Endothelial cell of umbilical vein (primary cell): ENCODE results near the gene TTC33. TPM values are rescaled to one million over a fixed set of nuclear protein-coding genes. Genes with fewer than 3 reads are reported as not detected.

ENCODE experiments used
- BruUV-seq: library from RNA; stranded (reverse); fragments of 400-500 nt; replicated peaks from 2 replicates; lab custom pipeline; 2021; lab: Mats Ljungman, UMichigan
- CTCF ChIA-PET: fragments of 300-600, 350-600 bp; sonication (Branson Sonifier 250); formaldehyde crosslinking; loops from one replicate; lab custom pipeline; 2021; ENCODE audit warnings: antibody characterized with exemption, inconsistent platforms; lab: Charles Lee
- POLR2A ChIA-PET: fragments of 300-600, 350-600 bp; sonication (Branson Sonifier 250); formaldehyde crosslinking; loops from one replicate; lab custom pipeline; 2021; ENCODE audit warnings: antibody characterized with exemption, inconsistent platforms; lab: Charles Lee
- DNase-seq: peaks from one replicate; pipeline ENCODE4 v3.0.0-alpha.2; 2011; ENCODE audit warnings: low read depth, low spot score
- FAIRE-seq: peaks from 2 replicates; lab custom pipeline; 2011; peaks lifted over from hg19 to GRCh38; lab: Jason Lieb, UNC
- H2AFZ ChIP-seq: 2 replicates; pipeline ENCODE4 v1.6.0; 2012; ENCODE audit warnings: low read depth, low read length, control low read depth, inconsistent platforms
- H3K27ac ChIP-seq: 2 replicates; pipeline ENCODE4 v1.5.1; 2011; ENCODE audit warnings: low read depth, mild to moderate bottlenecking, control low read depth, low read length, moderate library complexity; ENCODE audit not compliant: insufficient read depth
- H3K27me3 ChIP-seq, 2 experiments: 2 replicates each; pipeline versions ENCODE4 v1.6.0 to v1.6.1; 2011; ENCODE audit warnings: low read length in 2 of 2, mixed read lengths in 1 of 2; ENCODE audit not compliant: control insufficient read depth in 2 of 2, insufficient read depth in 2 of 2
- H3K36me3 ChIP-seq, 2 experiments: 2 replicates in 1 of 2; 3 replicates in 1 of 2; pipeline ENCODE4 v1.5.1; 2011; ENCODE audit warnings: low read length in 2 of 2, mild to moderate bottlenecking in 1 of 2, moderate library complexity in 1 of 2; ENCODE audit not compliant: control insufficient read depth in 2 of 2, insufficient read depth in 2 of 2; ENCODE audit errors: extremely low read depth in 1 of 2
- H3K4me1 ChIP-seq: 3 replicates; pipeline ENCODE4 v1.5.1; 2011; ENCODE audit warnings: mild to moderate bottlenecking, low read length; ENCODE audit not compliant: control insufficient read depth, insufficient read depth; ENCODE audit errors: extremely low read depth
- H3K4me2 ChIP-seq: 2 replicates; pipeline ENCODE4 v1.6.1; 2011; ENCODE audit warnings: low read length, control low read depth, mixed read lengths; ENCODE audit not compliant: insufficient read depth
- H3K4me3 ChIP-seq, 3 experiments: fragments of 200-600 bp in 1 of 3; sonication (generic), shearing (Covaris generic) in 1 of 3; replicated peaks in 1 of 3; 2 replicates each; pipeline ENCODE4 v1.5.1; 2011 to 2016; ENCODE audit warnings: control low read depth in 3 of 3, low read length in 3 of 3, mild to moderate bottlenecking in 2 of 3, inconsistent platforms in 1 of 3, low read depth in 1 of 3, moderate library complexity in 1 of 3; ENCODE audit not compliant: insufficient read depth in 1 of 3
- H3K79me2 ChIP-seq: 2 replicates; pipeline ENCODE4 v1.6.0; 2012; ENCODE audit warnings: low read length, inconsistent platforms; ENCODE audit not compliant: control insufficient read depth, insufficient read depth
- H3K9ac ChIP-seq: replicated peaks from 2 replicates; pipeline ENCODE3; 2011; ENCODE audit warnings: low read length, control low read depth; ENCODE audit not compliant: insufficient read depth; ENCODE audit errors: extremely low read depth
- H3K9me1 ChIP-seq: replicated peaks from 3 replicates; pipeline ENCODE4 v1.6.0; 2011; ENCODE audit warnings: mild to moderate bottlenecking, low read length; ENCODE audit not compliant: control insufficient read depth, insufficient read depth; ENCODE audit errors: extremely low read depth
- H3K9me3 ChIP-seq: replicated peaks from 2 replicates; pipeline ENCODE4 v1.5.1; 2012; ENCODE audit warnings: low read length, inconsistent platforms; ENCODE audit not compliant: control insufficient read depth, insufficient read depth
- H4K20me1 ChIP-seq: replicated peaks from 2 replicates; pipeline ENCODE3; 2011; ENCODE audit warnings: mild to moderate bottlenecking, low read length; ENCODE audit not compliant: control insufficient read depth, insufficient read depth; ENCODE audit errors: extremely low read depth
- EZH2 ChIP-seq: IDR thresholded peaks from 2 replicates; pipeline ENCODE4 v1.6.1; 2012; ENCODE audit warnings: borderline replicate concordance, low read depth, mild to moderate bottlenecking, moderate library complexity, low read length, inconsistent platforms; ENCODE audit not compliant: severe bottlenecking
- FOS ChIP-seq: IDR thresholded peaks from 2 replicates; pipeline ENCODE4 v1.6.1; 2011; ENCODE audit warnings: mild to moderate bottlenecking, low read length, moderate library complexity, borderline replicate concordance; ENCODE audit not compliant: insufficient read depth
- GATA2 ChIP-seq: IDR thresholded peaks from 2 replicates; pipeline ENCODE4 v1.7.0; 2011; ENCODE audit warnings: low read depth, mild to moderate bottlenecking, moderate library complexity, mixed read lengths, low read length; ENCODE audit not compliant: insufficient read length, insufficient read depth
- JUN ChIP-seq: IDR thresholded peaks from 2 replicates; pipeline ENCODE4 v1.6.1; 2011; ENCODE audit warnings: borderline replicate concordance, low read depth; ENCODE audit not compliant: insufficient read length, insufficient read depth
- MYC ChIP-seq: IDR thresholded peaks from one replicate; pipeline ENCODE4 v1.6.1; 2011; ENCODE audit warnings: mild to moderate bottlenecking, low read depth, low read length
- POLR2A ChIP-seq: IDR thresholded peaks from 2 replicates; pipeline ENCODE4 v1.6.1; 2012; ENCODE audit warnings: low read depth, mild to moderate bottlenecking, control low read depth, low read length
- POLR2AphosphoS5 ChIP-seq: IDR thresholded peaks from 2 replicates; pipeline ENCODE4 v1.6.1; 2012; ENCODE audit warnings: low read depth, mild to moderate bottlenecking, control low read depth, low read length, moderate library complexity; ENCODE audit not compliant: insufficient read depth
- dilution Hi-C: fragments of 300-500 bp; cut with MboI; formaldehyde crosslinking; loops from one replicate; pipeline ENCODE4 v1.15.0; 2019; ENCODE audit warnings: low sequenced_read_pairs; ENCODE audit not compliant: extremely low pct_ligation_motif_present
- intact Hi-C: fragments of 100-400 bp; cut with micrococcal nuclease; formaldehyde crosslinking; loops from one replicate; pipeline ENCODE4 v1.10.0; 2022
- polyA plus RNA-seq, 4 experiments: library from polyadenylated mRNA; depleted of rRNA in 3 of 4; stranded (reverse) in 3 of 4; unstranded in 1 of 4; fragments of >200 nt; gene quantifications; 2 replicates each; pipeline versions ENCODE4 v1.2.1 to v1.2.3, GENCODE V29; 2011 to 2012; ENCODE audit warnings: missing spikeins in 1 of 4
- total RNA-seq: library from RNA; stranded (reverse); gene quantifications from 2 replicates; pipeline ENCODE4 v1.2.3, GENCODE V29; 2021
- TF ChIP-seq, protein P1 (sequence below), 2 donors: IDR thresholded peaks; 1 replicate in 1 of 2; 2 replicates in 1 of 2; pipeline ENCODE4 v1.5.1; 2011; ENCODE audit warnings: low read length in 2 of 2, mild to moderate bottlenecking in 2 of 2, moderate library complexity in 2 of 2, control low read depth in 1 of 2, inconsistent platforms in 1 of 2, low read depth in 1 of 2; ENCODE audit not compliant: insufficient read depth in 1 of 2; ENCODE audit errors: extremely low read depth in 1 of 2
- TF ChIP-seq, protein P2 (sequence below): IDR thresholded peaks from 2 replicates; pipeline ENCODE4 v1.6.1; 2011; ENCODE audit not compliant: insufficient read depth, insufficient read length

The TTC33 gene
- total and polyA plus RNA-seq, 2 donors (not counting 3 experiments of a cell fraction or from before 2014, with no cell fraction given) = 2.2 to 11.7 TPM

DNA sequence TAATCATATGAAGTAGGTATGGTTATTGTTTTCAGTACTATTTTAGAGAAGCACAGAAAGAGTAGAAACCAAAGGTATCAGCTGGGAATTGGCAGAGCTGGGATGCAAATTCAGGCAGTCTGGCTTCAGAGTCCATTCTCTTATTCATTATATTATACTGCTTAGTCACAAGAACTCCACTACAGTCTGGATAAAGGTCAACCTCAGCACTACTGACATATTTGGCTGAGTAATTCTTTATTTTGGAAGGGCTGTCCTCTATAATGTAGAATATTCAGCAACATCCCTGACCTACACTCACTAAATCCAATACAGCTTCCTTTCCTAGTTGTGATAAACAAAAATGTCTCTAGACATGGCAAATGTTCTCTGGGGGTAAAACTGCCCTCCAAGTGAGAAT, 38.5 kb downstream of the TTC33 start:
- ChIA-PET POLR2A (interaction anchor here (0.7 kb wide), 1 partner anchor 21 kb away, joined by 8 read pairs; no protein-coding TSS in a partner anchor), CTCF (interaction anchor here (2.4 kb wide), 1 partner anchor 18 kb away, joined by 12 read pairs; no protein-coding TSS in a partner anchor)
- Histone ChIP-seq H2AFZ (no peak overlapping the region), H3K79me2 (no peaks in the 10 kb centered on the region), H3K4me3 (no peak overlapping the region), H3K9ac (no peak overlapping the region), H3K9me1 (no peaks in the 10 kb centered on the region), H3K4me2 (no peak overlapping the region), H3K36me3 (peaks cover 0 to 2% of the 10 kb centered on the region in 2 experiments), H3K27me3 (no peaks in the 10 kb centered on the region), H3K9me3 (no peaks in the 10 kb centered on the region), H3K27ac (no peak overlapping the region), H3K4me1 (peaks cover 7% of the 10 kb centered on the region), H4K20me1 (no peaks in the 10 kb centered on the region)
- no peak for TF ChIP-seq FOS
- no peak for TF ChIP-seq JUN
- DNase-seq = peak; percentile 10
- FAIRE-seq = no peak
- intact Hi-C loops = no loop called here
- dilution Hi-C loops = no loop called here
- BruUV-seq = no TSS peak

DNA sequence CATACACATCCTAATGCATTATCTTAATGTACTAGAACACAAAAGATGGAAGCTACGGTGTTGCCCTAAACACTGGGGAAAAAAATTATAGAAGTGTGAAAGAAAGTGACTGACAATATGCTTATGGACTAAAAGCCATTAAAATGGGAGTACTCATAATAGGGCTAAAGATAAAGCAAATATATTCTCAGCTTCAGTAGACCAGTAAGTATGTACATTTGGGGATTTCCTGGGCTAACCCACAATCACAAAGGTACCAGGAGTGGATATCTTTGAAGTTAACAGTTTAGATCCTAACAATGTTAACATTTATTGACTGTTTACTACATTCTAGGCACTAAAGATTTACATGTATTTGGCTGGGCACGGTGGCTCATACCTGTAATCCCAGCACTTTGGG, 39.2 kb downstream of the TTC33 start:
- dilution Hi-C loops (no loop called here), intact Hi-C loops (no loop called here)
- H3K79me2 ChIP-seq = no peaks in the 10 kb centered on the region
- no peak overlapping the region for H3K27ac ChIP-seq
- no peak overlapping the region for H3K9ac ChIP-seq
- no peaks in the 10 kb centered on the region for H3K27me3 ChIP-seq
- ChIA-PET CTCF (interaction anchor here (0.9 to 2.4 kb wide), 3 partner anchors 18 to 1008 kb away, joined by 3 to 12 read pairs (median 4); no protein-coding TSS in a partner anchor), POLR2A (no interaction called here)
- no TSS peak for BruUV-seq
- H3K9me1 ChIP-seq = no peaks in the 10 kb centered on the region
- DNase-seq = no peak
- TF ChIP-seq FOS (no peak), EZH2 (no peak), POLR2AphosphoS5 (no peak), POLR2A (no peak), JUN (no peak), MYC (no peak), GATA2 (no peak)
- TF ChIP-seq, protein P1, sequence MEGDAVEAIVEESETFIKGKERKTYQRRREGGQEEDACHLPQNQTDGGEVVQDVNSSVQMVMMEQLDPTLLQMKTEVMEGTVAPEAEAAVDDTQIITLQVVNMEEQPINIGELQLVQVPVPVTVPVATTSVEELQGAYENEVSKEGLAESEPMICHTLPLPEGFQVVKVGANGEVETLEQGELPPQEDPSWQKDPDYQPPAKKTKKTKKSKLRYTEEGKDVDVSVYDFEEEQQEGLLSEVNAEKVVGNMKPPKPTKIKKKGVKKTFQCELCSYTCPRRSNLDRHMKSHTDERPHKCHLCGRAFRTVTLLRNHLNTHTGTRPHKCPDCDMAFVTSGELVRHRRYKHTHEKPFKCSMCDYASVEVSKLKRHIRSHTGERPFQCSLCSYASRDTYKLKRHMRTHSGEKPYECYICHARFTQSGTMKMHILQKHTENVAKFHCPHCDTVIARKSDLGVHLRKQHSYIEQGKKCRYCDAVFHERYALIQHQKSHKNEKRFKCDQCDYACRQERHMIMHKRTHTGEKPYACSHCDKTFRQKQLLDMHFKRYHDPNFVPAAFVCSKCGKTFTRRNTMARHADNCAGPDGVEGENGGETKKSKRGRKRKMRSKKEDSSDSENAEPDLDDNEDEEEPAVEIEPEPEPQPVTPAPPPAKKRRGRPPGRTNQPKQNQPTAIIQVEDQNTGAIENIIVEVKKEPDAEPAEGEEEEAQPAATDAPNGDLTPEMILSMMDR (IDR thresholded peaks at IDR 0.05; ENCODE audit: extremely low read depth in 1 of 2, insufficient read depth in 1 of 2, low read depth in 1 of 2, low read length in 2 of 2) = no peak
- TF ChIP-seq, protein P2, sequence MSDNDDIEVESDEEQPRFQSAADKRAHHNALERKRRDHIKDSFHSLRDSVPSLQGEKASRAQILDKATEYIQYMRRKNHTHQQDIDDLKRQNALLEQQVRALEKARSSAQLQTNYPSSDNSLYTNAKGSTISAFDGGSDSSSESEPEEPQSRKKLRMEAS = no peak
- H4K20me1 ChIP-seq = no peaks in the 10 kb centered on the region
- H3K4me3 ChIP-seq = no peak overlapping the region
- H3K36me3 ChIP-seq = peaks cover 0 to 2% of the 10 kb centered on the region in 2 experiments
- no peak overlapping the region for H3K4me2 ChIP-seq
- peaks cover 7% of the 10 kb centered on the region for H3K4me1 ChIP-seq
- no peak for FAIRE-seq
- no peak overlapping the region for H2AFZ ChIP-seq
- no peaks in the 10 kb centered on the region for H3K9me3 ChIP-seq
